Activated naive CD4-positive, alpha-beta T cell treated with Interleukin-2 at 50 U/mL for 16 hours (primary cell): ENCODE results near the gene CSRNP3.
"Not testable (repeated sequence)": the region's sequence is repeated elsewhere in the genome, so short reads cannot be mapped to it uniquely, and the experiment has no call there.

Experiments used
- DNase-seq: peaks from one replicate; pipeline ENCODE4 v3.0.0-alpha.2; 2020

Gene CSRNP3

GRCh38 chr2:165547900-165548299, 78.4 kb downstream of the CSRNP3 start:
- no peak for DNase-seq

GRCh38 chr2:165549619-165550018, 80.1 kb downstream of the CSRNP3 start:
- DNase-seq = no peak

- no peak for DNase-seq
Observed at GRCh38 chr2:165558832-165559231, 89.3 kb downstream of the CSRNP3 start.

- DNase-seq = no peak
Observed at GRCh38 chr2:165560377-165560988, 91.0 kb downstream of the CSRNP3 start.

GRCh38 chr2:165561516-165561915, 92.0 kb downstream of the CSRNP3 start:
- DNase-seq = no peak

GRCh38 chr2:165562233-165562632, 92.7 kb downstream of the CSRNP3 start:
- no peak for DNase-seq

- DNase-seq = no peak
Observed at GRCh38 chr2:165563468-165564225, 94.1 kb downstream of the CSRNP3 start.

- no peak for DNase-seq
Observed at GRCh38 chr2:165566008-165566407, 96.5 kb downstream of the CSRNP3 start.

- no peak for DNase-seq
Observed at GRCh38 chr2:165567273-165567672, 97.8 kb downstream of the CSRNP3 start.

GRCh38 chr2:165568361-165568760, 98.9 kb downstream of the CSRNP3 start:
- no peak for DNase-seq

GRCh38 chr2:165571477-165571876, 102.0 kb downstream of the CSRNP3 start:
- DNase-seq = no peak

GRCh38 chr2:165572151-165572550, 102.7 kb downstream of the CSRNP3 start:
- no peak for DNase-seq

GRCh38 chr2:165573534-165574461, 104.3 kb downstream of the CSRNP3 start:
- DNase-seq = no peak

GRCh38 chr2:165575044-165575615, 105.6 kb downstream of the CSRNP3 start:
- DNase-seq = no peak

- no peak for DNase-seq
Observed at GRCh38 chr2:165576409-165577154, 107.1 kb downstream of the CSRNP3 start.

GRCh38 chr2:165582409-165582808, 112.9 kb downstream of the CSRNP3 start:
- DNase-seq = no peak

- DNase-seq = no peak
Observed at GRCh38 chr2:165582863-165583506, 113.5 kb downstream of the CSRNP3 start.

GRCh38 chr2:165584126-165584654, 114.7 kb downstream of the CSRNP3 start:
- DNase-seq = no peak

GRCh38 chr2:165586019-165586418, 116.5 kb downstream of the CSRNP3 start:
- DNase-seq = no peak

- DNase-seq = no peak
Observed at GRCh38 chr2:165587335-165587938, 117.9 kb downstream of the CSRNP3 start.

- DNase-seq = not testable (repeated sequence)
Observed at GRCh38 chr2:165590999-165591398, 121.5 kb downstream of the CSRNP3 start.
